Measurements from ENCODE around the gene PTPN18.

Gene PTPN18

GRCh38 chr2:130342020-130342532 is 13.8 kb upstream of the PTPN18 start:
- TF ChIP-seq POLR2A (IDR thresholded peaks at IDR 0.05; ENCODE audit: extremely low read depth, insufficient read length), result peak; percentile 66
- TF ChIP-seq CTCF (IDR thresholded peaks at IDR 0.05; ENCODE audit: low read depth, low read length), result no peak
- H3K4me3 ChIP-seq (ENCODE audit: low read depth, low read length), result peak overlapping the region; percentile 99
- DNase-seq (ENCODE audit: low read depth), result peak; percentile 96

GRCh38 chr2:130342533-130343275 is 13.2 kb upstream of the PTPN18 start, which contains the start of gene IMP4:
Gene IMP4, plus strand, starts transcription at chr2:130342897. Its CDS starts 36 bp downstream, at chr2:130342933.
- DNase-seq (ENCODE audit: low read depth), result peak; percentile 100
- peak within 1 kb of the TSS; percentile 99 for H3K4me3 ChIP-seq (ENCODE audit: low read depth, low read length)
- TF ChIP-seq MAX (IDR thresholded peaks at IDR 0.05; ENCODE audit: low read depth, low read length) (peak; percentile 90), MYC (IDR thresholded peaks at IDR 0.05; ENCODE audit: low read depth, low read length) (peak; percentile 96), CTCF (IDR thresholded peaks at IDR 0.05; ENCODE audit: low read depth, low read length) (peak; percentile 15), POLR2A (IDR thresholded peaks at IDR 0.05; ENCODE audit: extremely low read depth, insufficient read length) (peak; percentile 59)

GRCh38 chr2:130344578-130344977 is 11.3 kb upstream of the PTPN18 start:
- TF ChIP-seq MYC (IDR thresholded peaks at IDR 0.05; ENCODE audit: low read depth, low read length) (no peak), MAX (IDR thresholded peaks at IDR 0.05; ENCODE audit: low read depth, low read length) (no peak), POLR2A (IDR thresholded peaks at IDR 0.05; ENCODE audit: extremely low read depth, insufficient read length) (no peak), CTCF (IDR thresholded peaks at IDR 0.05; ENCODE audit: low read depth, low read length) (no peak)
- DNase-seq (ENCODE audit: low read depth), result no peak
- peak overlapping the region; percentile 99 for H3K4me3 ChIP-seq (ENCODE audit: low read depth, low read length)

GRCh38 chr2:130345091-130345490 is 10.8 kb upstream of the PTPN18 start:
- DNase-seq (ENCODE audit: low read depth), result no peak
- no peak for TF ChIP-seq MAX (IDR thresholded peaks at IDR 0.05; ENCODE audit: low read depth, low read length)
- no peak for TF ChIP-seq CTCF (IDR thresholded peaks at IDR 0.05; ENCODE audit: low read depth, low read length)
- TF ChIP-seq POLR2A (IDR thresholded peaks at IDR 0.05; ENCODE audit: extremely low read depth, insufficient read length), result no peak
- no peak for TF ChIP-seq MYC (IDR thresholded peaks at IDR 0.05; ENCODE audit: low read depth, low read length)
- no peak overlapping the region for H3K4me3 ChIP-seq (ENCODE audit: low read depth, low read length)

GRCh38 chr2:130345611-130346010 is 10.2 kb upstream of the PTPN18 start:
- TF ChIP-seq POLR2A (IDR thresholded peaks at IDR 0.05; ENCODE audit: extremely low read depth, insufficient read length), result no peak
- no peak for TF ChIP-seq MYC (IDR thresholded peaks at IDR 0.05; ENCODE audit: low read depth, low read length)
- no peak for TF ChIP-seq MAX (IDR thresholded peaks at IDR 0.05; ENCODE audit: low read depth, low read length)
- TF ChIP-seq CTCF (IDR thresholded peaks at IDR 0.05; ENCODE audit: low read depth, low read length), result no peak
- DNase-seq (ENCODE audit: low read depth), result no peak
- no peak overlapping the region for H3K4me3 ChIP-seq (ENCODE audit: low read depth, low read length)
